HG03108 (cell line): Measurements from ENCODE around the gene ERC1.
"Not testable (repeated sequence)": the region's sequence is repeated elsewhere in the genome, so short reads cannot be mapped to it uniquely, and the experiment has no call there.

Experiments used
- ATAC-seq: cut with Tn5 transposase; IDR thresholded peaks from one replicate; pipeline ENCODE4 v1.9.1; 2021; ENCODE audit warnings: moderate library complexity; ENCODE audit not compliant: unreplicated experiment

The ERC1 gene

DNA sequence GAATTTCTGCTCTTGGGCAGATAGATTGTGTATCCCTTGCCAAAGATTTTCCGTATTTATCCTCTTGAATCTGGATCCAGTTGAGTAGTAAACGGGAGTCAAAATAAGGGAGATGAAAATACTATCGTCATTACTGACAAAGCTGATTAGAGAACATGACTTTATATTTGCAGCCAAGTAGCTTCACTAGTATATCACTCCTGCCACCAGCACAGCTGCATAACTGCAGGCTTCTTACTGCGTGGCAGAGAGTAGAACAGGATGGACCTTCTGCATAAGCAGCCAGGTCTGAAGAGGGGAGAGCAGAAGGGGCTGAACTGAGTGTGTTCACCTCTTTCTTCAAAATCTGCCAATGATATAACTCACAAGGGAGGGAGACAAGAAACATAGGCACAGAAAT is 319.6 kb downstream of the ERC1 start:
- no peak for ATAC-seq

DNA sequence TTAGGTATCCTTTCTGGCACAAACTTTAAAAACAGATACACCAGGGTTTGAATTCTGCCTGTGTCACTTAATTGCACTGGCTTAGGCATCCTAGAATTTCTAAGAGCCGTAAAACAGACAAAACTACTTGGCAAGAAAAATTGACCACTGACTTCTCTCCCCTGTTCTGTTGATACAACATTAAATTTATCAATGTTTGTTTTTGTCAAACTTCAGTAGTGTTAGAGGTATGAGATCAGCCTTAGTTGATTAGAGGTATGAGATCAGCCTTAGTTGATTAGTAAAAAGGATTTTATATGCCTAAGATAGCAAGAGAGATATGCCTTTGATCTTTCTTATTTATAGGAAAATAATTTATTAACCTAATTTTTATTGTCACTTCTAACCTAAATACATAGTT is 320.1 kb downstream of the ERC1 start:
- ATAC-seq = no peak

DNA sequence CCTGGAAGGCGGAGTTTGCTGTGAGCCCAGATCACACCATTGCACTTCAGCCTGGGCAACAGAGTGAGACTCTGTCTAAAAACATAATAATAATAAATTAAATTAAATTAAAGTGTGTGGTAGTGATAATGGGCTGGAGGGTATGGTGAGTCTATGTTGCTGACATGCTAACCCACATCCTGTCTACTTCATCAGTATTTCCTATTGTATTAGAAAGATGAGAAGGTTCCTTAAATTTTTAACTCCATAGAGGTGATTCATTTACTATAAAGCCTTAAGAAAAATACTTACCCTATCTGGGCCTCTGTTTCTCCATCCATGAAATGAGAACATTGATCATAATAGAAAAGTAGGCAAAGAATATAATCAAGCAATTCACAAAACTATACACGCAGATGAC is 322.9 kb downstream of the ERC1 start:
- ATAC-seq = no peak

DNA sequence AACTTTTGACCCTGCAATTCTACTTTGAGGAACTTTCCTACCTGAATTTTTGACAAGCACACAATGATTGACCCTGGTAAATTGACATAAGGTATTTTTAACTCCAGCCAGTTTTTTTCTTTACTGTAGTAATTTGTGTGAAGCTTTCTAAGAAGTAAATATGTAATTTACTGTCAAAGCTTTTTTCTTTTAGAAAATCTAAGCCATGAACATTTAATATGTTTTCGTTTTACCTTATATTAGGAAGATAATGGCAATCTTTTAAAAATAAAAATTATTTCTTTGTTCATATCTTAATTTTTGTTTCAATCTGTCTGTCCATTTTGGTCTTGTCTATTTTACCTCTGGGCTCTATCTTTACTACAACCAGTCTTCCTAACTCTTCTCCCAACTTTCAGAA is 323.5 kb downstream of the ERC1 start:
- ATAC-seq = no peak

DNA sequence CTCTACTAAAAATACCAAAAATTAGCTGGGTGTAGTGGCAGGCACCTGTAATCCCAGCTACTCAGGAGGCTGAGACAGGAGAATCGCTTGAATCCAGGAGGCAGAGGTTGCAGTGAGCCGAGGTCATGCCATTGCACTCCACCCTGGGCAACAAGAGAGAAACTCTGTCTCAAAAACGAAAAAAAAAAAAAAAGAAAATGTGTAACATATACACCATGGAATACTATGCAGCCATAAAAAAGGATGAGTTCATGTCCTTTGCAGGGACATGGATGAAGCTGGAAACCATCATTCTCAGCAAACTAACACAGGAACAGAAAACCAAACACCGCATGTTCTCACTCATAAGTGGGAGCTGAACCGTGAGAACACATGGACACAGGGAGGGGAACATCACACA is 326.0 kb downstream of the ERC1 start:
- not testable (repeated sequence) for ATAC-seq

DNA sequence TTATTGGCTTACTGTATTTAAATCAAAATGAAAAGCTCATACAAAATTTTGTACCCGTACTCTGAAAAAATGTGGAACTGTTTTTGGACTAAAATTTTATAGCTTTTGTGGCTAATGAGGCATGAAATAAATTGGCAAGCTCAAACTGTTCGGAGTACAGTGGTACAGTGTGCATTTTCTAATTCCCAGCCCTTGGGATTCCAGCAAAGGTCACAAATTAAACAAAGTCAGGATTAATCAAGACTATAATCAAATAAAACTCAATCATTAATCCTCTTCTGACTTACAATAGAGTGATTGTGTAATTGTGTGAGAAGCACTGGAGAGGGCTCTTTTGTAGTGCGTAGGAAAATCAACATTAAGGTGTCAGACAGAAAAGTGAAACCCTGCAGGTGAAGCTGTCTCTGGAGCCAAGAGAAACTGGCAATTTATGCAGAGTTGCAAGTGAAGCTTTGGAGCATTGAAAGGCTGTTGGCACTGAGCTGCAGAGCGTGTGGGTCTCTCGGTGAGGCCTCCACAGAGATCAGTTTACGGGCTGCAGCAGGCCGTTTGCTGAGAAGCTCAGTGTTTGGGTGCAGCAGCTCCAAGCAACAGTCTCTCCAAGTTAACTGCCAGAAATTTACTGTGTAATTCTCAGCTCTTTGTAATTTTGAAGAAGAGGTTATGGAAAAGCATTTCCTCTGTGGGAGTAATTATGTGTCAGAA is 327.5 kb downstream of the ERC1 start:
- ATAC-seq = no peak

DNA sequence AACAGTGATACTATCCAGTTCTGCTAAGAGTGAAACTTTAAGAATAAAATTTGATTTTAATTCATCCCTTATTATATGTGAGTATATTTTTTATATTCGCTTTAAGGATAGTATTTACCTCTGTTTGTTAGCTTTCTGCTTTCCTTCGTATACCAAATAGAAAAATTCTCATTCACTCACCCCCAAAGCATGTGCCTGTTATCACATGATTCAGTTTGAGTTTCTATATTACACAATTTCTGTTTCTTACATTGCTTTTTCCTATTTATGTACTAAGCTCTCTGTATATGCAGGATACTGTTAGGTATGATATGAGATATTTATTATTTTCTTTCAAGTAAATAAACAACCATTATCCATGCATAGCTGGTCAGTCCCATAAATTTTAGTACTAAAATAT is 328.2 kb downstream of the ERC1 start:
- no peak for ATAC-seq

DNA sequence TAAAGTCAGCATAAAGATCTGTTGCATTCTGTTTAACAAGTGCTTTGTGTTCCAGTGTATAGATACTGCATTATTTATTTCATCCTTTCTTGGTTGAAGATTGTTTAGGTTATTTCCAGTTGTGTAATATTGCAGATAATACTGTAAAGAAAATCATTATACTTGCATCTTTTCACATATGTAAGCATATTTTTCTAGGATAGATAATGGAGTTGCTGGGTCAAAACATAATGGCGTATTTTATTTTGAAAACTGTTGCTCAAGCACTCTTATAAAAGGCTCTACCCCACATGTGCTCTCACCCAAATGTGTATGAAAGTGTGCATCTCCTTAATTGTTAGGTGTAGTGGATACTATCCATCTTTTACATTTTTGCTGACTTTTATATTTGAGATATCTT is 329.0 kb downstream of the ERC1 start:
- no peak for ATAC-seq

DNA sequence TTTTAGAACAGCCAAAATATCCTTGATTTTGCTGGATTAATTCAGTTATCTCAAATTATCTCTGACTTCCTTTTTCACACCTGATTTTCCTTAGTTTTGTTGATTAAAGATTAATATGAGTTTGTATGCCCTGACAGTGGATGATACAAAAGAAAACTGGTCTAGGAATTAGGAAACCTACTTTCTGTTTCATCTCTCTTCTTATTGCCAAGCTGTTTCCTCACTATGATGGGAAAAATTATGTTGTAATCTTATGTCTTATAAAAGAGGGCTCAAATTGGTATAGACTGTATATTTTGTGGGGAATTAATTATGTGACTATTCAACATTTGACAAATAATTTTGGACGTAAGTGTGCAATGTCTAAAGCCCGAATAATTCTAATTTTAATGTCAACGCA is 331.8 kb downstream of the ERC1 start:
- no peak for ATAC-seq

DNA sequence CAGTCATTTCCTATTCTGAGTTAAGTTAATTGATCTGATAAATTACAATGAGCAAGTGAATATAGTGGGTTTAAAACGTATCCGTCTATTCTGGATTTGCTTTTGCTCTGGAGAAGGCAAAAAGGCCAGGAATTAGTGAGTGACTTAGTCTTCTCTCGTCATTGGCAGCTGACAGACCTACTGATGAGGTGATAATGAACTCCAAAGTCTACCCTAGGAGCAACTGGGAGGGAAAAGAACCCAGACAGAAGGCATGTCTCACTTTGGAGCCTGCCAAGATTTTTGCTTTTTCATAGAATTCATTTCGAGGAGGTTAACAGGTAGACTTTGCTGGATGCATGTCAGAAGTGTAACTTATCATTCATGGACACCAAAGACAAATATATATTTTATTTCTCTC is 333.1 kb downstream of the ERC1 start:
- ATAC-seq = no peak

DNA sequence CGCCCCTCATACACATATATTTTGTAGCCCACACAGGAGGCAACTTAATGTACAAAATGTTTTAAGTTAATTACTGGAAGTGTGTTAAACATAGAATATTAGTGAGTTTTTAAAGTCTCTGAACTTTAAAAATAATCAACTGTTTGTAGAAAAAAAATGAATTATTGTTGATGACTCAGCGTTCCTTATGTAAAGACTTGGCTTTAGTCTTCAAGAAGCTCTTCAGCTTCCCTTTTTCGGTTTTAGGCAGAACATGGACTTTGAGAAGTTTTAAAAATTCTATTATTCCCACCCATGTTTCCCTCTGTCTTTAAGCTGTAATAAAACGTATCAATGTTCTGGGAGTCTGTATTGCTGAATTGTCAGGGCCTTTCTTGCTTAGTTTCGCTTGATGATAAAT is 333.9 kb downstream of the ERC1 start:
- no peak for ATAC-seq

DNA sequence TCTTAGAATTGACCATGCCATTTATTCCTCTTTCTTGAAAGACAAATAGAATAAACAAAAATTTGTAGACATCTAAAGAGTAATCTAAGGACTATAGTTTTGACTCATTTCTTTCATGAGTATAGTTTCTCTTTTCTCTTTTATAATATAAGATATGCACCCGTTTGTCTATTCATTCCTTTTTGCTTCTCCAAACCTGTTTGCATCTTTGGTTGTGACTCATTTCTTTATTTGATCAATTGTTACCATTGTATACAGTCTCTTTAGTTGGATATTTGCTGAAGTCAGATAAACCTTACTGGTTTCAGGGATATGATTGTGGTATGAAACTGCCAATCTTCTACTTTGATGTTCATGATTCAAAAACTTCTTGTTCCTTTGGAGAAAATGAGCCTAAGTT is 334.6 kb downstream of the ERC1 start:
- ATAC-seq = no peak

DNA sequence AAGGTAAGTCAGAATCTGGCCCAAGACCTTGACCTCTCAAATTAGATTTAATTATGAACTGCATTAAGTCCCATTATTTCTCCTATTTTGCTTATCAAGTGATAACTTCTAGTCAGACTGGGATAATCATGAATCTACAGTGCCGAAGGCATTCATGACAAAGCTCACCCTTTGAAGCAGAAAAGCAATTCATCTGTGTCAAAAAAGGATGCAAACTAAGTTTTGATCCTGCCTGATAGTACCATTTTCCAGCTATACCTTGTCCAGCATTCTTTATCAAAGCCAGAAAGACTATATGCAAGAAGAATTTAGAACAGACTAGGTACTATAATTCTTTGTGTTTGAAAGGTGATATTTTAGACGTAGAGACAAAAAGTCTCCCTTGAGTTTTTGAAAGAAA is 335.2 kb downstream of the ERC1 start:
- no peak for ATAC-seq

DNA sequence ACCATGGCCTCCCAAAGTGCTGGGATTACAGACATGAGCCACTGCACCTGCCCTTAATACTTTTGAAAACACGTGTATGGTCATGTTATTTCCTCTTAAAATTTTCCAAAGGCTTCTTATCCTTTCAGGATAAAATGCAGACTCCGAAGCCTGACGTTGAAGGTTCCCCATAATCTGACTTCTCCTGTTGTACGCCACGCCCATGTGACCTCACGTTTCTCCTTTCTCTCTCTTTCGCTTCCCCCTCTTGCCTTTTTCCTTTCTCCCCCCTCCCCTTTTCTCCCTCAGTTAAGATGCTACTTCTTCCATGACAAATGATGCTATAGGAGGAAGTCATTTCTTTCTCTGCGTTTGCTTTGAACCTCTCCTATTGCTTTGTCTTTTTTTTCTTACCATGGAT is 337.4 kb downstream of the ERC1 start:
- no peak for ATAC-seq

DNA sequence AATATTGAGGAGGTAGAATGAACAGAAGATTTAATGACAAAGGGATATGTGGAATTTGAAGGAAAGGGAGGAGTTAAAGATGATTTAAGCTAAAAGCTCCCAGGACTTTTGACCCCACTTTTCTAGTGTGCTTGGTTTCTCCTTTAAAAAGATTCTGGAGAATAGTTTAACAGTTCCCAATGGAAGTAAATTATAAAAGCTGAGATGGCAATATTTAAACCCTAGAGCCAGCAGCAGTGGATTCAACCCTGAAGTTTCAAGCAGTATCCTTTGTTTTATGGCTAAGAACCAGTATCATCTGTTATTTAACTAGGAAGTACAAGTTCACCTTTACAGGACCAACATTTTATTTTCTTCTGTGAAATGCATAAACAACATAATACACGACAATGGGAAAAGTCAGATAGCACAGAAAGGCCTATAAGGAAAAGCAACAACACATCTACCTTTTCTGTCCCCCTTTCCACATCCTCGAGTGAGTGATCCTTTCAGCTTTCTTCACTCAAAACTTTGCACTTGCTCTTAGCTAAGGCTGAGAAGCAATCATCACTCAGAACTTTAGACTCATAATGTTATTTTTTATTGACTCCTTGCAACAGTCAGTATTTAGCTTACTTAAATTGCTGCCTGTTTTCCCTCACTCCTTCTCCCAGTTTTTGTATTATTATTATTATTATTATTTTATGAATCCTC is 338.9 kb downstream of the ERC1 start:
- no peak for ATAC-seq

DNA sequence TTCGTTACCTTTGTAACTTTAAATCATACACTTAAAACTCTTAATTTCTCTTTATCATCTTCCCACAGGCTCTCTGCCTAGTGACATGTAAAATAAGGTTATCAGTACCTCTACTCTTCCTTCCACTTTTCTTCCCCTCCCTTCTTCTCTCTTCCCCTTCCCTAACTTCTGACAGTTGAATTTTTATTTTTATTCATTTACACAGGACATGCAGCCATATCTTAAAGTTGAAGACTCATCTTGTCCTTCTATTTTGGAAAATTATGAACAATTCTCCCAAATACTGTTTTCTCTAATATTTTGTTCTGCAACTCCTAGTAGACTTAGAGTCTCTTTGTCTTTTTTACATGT is 339.4 kb downstream of the ERC1 start:
- ATAC-seq = no peak

DNA sequence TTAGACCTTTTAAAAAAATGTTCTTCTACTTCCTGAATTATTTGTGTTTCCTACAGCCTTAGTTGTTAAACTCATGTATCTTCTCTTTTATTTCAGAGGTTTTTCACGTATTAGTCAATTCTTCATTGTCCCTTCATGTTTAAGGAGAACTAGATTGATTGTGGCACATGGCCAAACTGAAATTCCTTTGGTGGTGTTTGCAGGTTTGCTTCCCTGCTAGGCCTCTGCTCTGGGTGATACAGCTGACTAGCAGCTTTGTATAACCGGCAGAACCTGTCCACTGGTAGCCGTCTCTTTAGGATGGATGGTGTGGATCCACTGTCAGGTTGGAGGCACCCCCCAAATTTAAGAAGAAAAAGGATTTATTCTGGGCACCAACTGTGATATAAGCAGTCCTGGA is 341.3 kb downstream of the ERC1 start:
- ATAC-seq = no peak

DNA sequence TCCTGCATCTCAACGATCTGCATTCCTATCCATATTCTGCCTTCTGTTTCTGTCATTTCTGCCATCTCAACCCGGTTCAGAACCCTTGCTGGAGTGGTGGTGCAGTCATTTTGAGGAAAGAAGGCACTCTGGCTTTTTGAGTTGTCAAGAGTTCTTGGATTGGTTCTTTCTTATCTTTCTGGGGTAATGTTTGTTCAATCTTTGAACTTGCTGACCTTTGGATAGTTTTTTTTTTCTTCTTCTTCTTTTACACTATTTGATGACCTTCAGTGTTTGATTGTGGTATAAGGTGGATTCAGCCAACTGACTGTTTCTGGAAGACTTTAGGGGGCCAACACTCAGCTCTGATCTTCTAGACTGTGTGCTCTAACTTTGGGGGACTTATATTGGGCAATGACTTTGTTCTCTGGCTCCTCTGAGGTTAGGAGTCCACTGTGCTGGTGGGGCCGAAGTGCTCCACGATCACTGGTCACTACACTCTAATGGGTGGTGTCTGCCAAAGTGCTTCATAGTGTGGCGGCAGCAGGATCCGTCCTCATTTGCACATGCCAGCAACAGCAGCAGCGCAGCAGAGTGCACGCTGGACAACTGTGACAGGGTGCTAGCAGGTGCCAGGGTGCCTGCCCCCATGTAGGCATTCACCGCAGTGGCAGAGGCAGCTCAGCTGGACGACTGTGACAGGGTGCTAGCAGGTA is 347.6 kb downstream of the ERC1 start:
- no peak for ATAC-seq

DNA sequence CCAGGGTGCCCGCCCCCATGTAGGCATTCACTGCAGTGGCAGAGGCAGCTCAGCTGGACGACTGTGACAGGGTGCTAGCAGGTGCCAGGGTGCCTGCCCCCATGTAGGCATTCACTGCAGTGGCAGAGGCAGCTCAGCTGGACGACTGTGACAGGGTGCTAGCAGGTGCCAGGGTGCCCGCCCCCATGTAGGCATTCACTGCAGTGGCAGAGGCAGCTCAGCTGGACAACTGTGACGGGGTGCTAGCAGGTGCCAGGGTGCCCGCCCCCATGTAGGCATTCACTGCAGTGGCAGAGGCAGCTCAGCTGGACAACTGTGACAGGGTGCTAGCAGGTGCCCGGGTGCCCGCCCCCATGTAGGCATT is 348.1 kb downstream of the ERC1 start:
- not testable (repeated sequence) for ATAC-seq

DNA sequence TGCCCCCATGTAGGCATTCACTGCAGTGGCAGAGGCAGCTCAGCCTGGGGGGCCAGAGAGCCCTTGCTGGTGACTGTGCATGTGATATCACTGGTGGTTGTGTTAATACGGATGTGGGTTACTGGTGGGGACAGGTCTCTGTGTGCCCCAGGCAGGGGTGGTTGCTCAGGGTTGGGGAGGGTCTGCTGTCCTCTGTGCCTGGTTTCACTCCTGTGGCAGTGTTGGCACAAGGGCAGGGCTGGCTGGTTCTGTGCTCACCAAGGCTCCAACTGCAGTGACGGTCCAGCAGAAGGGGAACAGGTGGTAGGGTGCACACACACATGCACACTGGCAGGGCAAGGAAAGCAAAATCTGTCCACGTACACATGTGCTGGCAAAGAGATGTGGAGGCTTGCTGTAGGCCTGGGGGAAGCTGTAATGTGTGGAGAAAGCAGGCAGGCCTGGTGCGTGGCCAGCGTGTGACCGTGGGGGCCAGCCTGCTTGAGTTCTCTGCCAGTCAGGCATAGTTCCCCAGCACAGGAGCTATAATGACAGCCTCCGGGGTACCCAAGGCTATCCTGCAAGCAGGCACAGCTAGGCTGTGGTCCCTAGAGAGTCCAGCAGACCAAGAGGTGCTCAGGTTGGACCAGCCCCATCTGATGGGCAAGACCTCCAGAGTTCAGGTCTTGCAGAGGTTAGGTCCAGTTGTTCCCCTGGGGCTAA is 348.7 kb downstream of the ERC1 start:
- no peak for ATAC-seq

DNA sequence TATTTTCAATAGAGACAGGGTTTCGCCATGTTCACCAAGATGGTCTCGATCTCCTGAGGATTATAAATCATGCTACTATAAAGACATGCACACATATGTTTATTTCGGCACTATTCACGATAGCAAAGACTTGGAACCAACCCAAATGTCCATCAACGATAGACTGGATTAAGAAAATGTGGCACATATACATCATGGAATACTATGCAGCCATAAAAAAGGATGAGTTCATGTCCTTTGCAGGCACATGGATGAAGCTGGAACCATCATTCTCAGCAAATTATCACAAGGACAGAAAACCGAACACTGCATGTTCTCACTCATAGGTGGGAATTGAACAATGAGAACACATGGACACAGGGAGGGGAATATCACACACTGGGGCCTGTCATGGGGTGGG is 350.2 kb downstream of the ERC1 start:
- not testable (repeated sequence) for ATAC-seq

DNA sequence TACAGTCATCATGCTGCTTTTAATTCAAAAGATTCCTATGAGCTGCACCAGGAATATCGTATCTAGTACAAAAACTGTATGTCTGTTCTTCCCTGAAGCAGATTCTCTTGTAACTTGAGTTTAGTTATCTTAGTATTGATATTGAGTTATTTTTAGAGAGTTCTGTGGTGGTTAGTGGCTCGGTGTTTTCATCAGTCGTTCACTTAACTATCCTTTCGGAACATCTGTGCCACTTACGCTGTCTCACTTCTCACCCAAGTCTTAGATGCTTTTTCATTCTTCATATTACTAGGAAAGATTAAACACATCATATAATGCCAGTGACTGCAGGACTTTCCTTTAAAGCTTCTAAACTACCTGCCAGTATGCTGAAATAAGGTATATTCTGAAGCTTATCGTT is 352.4 kb downstream of the ERC1 start:
- ATAC-seq = no peak
